ENCODE measurements around the gene ACSL4. TPM values are rescaled to one million over a fixed set of nuclear protein-coding genes. Genes with fewer than 3 reads are reported as not detected.
"Not testable (repeated sequence)": the region's sequence is repeated elsewhere in the genome, so short reads cannot be mapped to it uniquely, and the experiment has no call there.

Gene ACSL4
- total and polyA plus RNA-seq, 9 of the 15 experiments (the other 6 are each of a cell fraction or from before 2014, with no cell fraction given), result 9.8 to 35.1 (median 25.5) TPM

DNA sequence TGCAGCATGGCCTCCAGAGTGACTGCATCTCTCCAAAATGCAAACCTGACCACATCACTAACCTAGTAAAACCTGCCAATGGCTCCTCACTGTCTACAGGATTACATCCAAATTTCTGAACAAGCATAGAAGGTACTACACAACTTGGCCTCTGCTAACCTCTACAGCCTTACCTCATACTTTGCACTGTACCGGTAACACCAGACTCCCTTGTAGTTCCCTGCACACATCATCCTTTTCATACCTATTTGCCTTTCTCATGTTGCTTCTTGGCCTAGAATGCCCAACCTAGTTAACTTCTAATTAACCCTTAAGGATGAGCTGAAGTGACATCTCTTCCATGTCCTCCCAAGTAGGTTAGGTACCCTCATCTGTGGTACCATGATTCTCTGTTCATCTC, 74.7 kb downstream of the ACSL4 start (continued):
- TF ChIP-seq WHSC1 (IDR thresholded peaks at IDR 0.05; ENCODE audit: low read length) (no peak), PRMT5 (CRISPR knock-in tag; IDR thresholded peaks at IDR 0.05) (no peak), SETDB1 (IDR thresholded peaks at IDR 0.05; ENCODE audit: low read length) (no peak), U2AF2 (optimal IDR thresholded peaks at IDR 0.05; ENCODE audit: low read depth, low read length) (no peak), KDM4B (IDR thresholded peaks at IDR 0.05; ENCODE audit: borderline replicate concordance in 2 of 2, low read depth in 1 of 2) (no peak), ZKSCAN1 (IDR thresholded peaks at IDR 0.05; ENCODE audit: low read depth, low read length) (no peak), JUND (IDR thresholded peaks at IDR 0.05; ENCODE audit: borderline replicate concordance, low read depth, low read length) (no peak), JUND (tag; IDR thresholded peaks at IDR 0.05; ENCODE audit: borderline replicate concordance, low read depth, low read length) (no peak), TGIF2 (CRISPR knock-in tag; IDR thresholded peaks at IDR 0.05) (no peak), BRD9 (IDR thresholded peaks at IDR 0.05; ENCODE audit: low read depth, partially characterized antibody) (no peak), XRCC4 (IDR thresholded peaks at IDR 0.05; ENCODE audit: extremely low read depth, insufficient read depth, insufficient read length) (no peak), NCOR1 (IDR thresholded peaks at IDR 0.05) (no peak), RFX1 (IDR thresholded peaks at IDR 0.05) (no peak)
- TF ChIP-seq, protein P1, sequence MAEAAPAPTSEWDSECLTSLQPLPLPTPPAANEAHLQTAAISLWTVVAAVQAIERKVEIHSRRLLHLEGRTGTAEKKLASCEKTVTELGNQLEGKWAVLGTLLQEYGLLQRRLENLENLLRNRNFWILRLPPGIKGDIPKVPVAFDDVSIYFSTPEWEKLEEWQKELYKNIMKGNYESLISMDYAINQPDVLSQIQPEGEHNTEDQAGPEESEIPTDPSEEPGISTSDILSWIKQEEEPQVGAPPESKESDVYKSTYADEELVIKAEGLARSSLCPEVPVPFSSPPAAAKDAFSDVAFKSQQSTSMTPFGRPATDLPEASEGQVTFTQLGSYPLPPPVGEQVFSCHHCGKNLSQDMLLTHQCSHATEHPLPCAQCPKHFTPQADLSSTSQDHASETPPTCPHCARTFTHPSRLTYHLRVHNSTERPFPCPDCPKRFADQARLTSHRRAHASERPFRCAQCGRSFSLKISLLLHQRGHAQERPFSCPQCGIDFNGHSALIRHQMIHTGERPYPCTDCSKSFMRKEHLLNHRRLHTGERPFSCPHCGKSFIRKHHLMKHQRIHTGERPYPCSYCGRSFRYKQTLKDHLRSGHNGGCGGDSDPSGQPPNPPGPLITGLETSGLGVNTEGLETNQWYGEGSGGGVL (CRISPR knock-in tag; IDR thresholded peaks at IDR 0.05), result no peak
- TF ChIP-seq, protein P2, sequence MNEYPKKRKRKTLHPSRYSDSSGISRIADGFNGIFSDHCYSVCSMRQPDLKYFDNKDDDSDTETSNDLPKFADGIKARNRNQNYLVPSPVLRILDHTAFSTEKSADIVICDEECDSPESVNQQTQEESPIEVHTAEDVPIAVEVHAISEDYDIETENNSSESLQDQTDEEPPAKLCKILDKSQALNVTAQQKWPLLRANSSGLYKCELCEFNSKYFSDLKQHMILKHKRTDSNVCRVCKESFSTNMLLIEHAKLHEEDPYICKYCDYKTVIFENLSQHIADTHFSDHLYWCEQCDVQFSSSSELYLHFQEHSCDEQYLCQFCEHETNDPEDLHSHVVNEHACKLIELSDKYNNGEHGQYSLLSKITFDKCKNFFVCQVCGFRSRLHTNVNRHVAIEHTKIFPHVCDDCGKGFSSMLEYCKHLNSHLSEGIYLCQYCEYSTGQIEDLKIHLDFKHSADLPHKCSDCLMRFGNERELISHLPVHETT (CRISPR knock-in tag; conservative IDR thresholded peaks at IDR 0.05 in 1 of 2, IDR thresholded peaks at IDR 0.05 in 1 of 2), result no peak
- TF ChIP-seq, protein P3, sequence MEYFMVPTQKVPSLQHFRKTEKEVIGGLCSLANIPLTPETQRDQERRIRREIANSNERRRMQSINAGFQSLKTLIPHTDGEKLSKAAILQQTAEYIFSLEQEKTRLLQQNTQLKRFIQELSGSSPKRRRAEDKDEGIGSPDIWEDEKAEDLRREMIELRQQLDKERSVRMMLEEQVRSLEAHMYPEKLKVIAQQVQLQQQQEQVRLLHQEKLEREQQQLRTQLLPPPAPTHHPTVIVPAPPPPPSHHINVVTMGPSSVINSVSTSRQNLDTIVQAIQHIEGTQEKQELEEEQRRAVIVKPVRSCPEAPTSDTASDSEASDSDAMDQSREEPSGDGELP (CRISPR knock-in tag; IDR thresholded peaks at IDR 0.05; ENCODE audit: borderline replicate concordance), result no peak

DNA sequence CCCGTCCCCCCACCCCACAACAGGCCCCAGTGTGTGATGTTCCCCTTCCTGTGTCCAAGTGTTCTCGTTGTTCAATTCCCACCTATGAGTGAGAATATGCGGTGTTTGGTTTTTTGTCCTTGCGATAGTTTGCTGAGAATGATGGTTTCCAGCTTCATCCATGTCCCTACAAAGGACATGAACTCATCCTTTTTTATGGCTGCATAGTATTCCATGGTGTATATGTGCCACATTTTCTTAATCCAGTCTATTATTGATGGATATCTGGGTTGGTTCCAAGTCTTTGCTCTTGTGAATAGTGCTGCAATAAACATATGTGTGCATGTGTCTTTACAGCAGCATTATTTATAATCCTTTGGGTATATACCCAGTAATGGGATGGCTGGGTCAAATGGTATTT, 75.7 kb downstream of the ACSL4 start:
- H3K4me3 ChIP-seq; intact Hi-C loops (cut with micrococcal nuclease); H3K9me3 ChIP-seq (replicated peaks; ENCODE audit: control insufficient read depth, insufficient read depth, low read depth, low read length); H3K27ac ChIP-seq (ENCODE audit: extremely low read depth, low read depth, low read length); H3K4me1 ChIP-seq (replicated peaks in 1 of 2; ENCODE audit: control insufficient read depth in 2 of 2, insufficient read depth in 2 of 2, low read length in 2 of 2); H3K27me3 ChIP-seq (ENCODE audit: control insufficient read depth in 2 of 2, insufficient read depth in 2 of 2, low read length in 2 of 2); BruUV-seq (replicated peaks); in situ Hi-C loops (cut with MboI); H2AFZ ChIP-seq (ENCODE audit: low read depth, low read length); FAIRE-seq; ATAC-seq; DNase-seq (ENCODE audit: extremely low read depth in 1 of 4, low spot score in 3 of 4); H3K79me2 ChIP-seq (ENCODE audit: control insufficient read depth, insufficient read depth, low read length); H3K4me2 ChIP-seq (ENCODE audit: insufficient read depth, low read length); POLR2A ChIA-PET; H4K20me1 ChIP-seq (replicated peaks; ENCODE audit: control insufficient read depth, insufficient read depth, low read length); H3K9ac ChIP-seq (ENCODE audit: insufficient read depth in 1 of 2, low read depth in 2 of 2, low read length in 2 of 2); CTCF ChIA-PET (ENCODE audit: low intra/inter-chr PET ratio); H3K9me1 ChIP-seq (ENCODE audit: control insufficient read depth, insufficient read depth, low read length): not testable (repeated sequence)
- WGBS (ENCODE audit: insufficient coverage, low coverage, missing lambda C conversion rate), result no CpG with 5 or more reads among the region's 4 CpGs
- H3K36me3 ChIP-seq (ENCODE audit: control insufficient read depth, insufficient read depth, low read length), result peaks cover 41% of the 10 kb centered on the region
